ENCODE measurements around the gene HYAL3.

GRCh38 chr3:50300681-50301254, 1.6 kb upstream of the HYAL3 start:
- TF ChIP-seq EZH2 (IDR thresholded peaks at IDR 0.05; ENCODE audit: insufficient read depth, poor library complexity, severe bottlenecking) (no peak), EZH2phosphoT487 (IDR thresholded peaks at IDR 0.05; ENCODE audit: insufficient read depth, low read depth) (no peak)

All from GM23248 (cell line).